ENCODE measurements around the gene CASTOR1.
A peak's percentile ranks its signal among the peaks of the same experiment; 100 is the strongest.

Gene CASTOR1

GRCh38 chr22:30299322-30299721 lies 10.0 kb upstream of the CASTOR1 start:
- Histone ChIP-seq H3K27me3 (ENCODE audit: insufficient read depth, low read length) (no peaks in the 10 kb centered on the region), H3K36me3 (ENCODE audit: insufficient read depth, low read length) (peaks cover 20% of the 10 kb centered on the region; the same call in 1 of the 2 replicates), H3K79me2 (ENCODE audit: insufficient read depth, low read length) (no peaks in the 10 kb centered on the region), H3K4me3 (ENCODE audit: low read depth, low read length, poor library complexity, severe bottlenecking) (no peak overlapping the region), H4K20me1 (ENCODE audit: insufficient read depth, low read length) (no peaks in the 10 kb centered on the region), H3K9ac (ENCODE audit: low read length) (no peak overlapping the region), H3K9me3 (ENCODE audit: low read length) (no peaks in the 10 kb centered on the region), H3K4me1 (ENCODE audit: insufficient read depth, low read length, severe bottlenecking) (peaks cover 38% of the 10 kb centered on the region), H2AFZ (ENCODE audit: low read length) (no peak overlapping the region), H3F3A (ENCODE audit: insufficient read depth, low read length) (no peaks in the 10 kb centered on the region), H3K4me2 (ENCODE audit: low read length) (no peak overlapping the region), H3K27ac (ENCODE audit: low read depth, low read length, poor library complexity, severe bottlenecking) (no peak overlapping the region), H3K9me2 (ENCODE audit: low read depth, low read length) (no peaks in the 10 kb centered on the region)
- no peak for TF ChIP-seq EZH2 (IDR thresholded peaks at IDR 0.05; ENCODE audit: borderline replicate concordance, low read length)
- TF ChIP-seq, protein P1, sequence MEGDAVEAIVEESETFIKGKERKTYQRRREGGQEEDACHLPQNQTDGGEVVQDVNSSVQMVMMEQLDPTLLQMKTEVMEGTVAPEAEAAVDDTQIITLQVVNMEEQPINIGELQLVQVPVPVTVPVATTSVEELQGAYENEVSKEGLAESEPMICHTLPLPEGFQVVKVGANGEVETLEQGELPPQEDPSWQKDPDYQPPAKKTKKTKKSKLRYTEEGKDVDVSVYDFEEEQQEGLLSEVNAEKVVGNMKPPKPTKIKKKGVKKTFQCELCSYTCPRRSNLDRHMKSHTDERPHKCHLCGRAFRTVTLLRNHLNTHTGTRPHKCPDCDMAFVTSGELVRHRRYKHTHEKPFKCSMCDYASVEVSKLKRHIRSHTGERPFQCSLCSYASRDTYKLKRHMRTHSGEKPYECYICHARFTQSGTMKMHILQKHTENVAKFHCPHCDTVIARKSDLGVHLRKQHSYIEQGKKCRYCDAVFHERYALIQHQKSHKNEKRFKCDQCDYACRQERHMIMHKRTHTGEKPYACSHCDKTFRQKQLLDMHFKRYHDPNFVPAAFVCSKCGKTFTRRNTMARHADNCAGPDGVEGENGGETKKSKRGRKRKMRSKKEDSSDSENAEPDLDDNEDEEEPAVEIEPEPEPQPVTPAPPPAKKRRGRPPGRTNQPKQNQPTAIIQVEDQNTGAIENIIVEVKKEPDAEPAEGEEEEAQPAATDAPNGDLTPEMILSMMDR (IDR thresholded peaks at IDR 0.05; ENCODE audit: low read length) = no peak

GRCh38 chr22:30297991-30298701 lies 8.8 kb upstream of the CASTOR1 start:
- Histone ChIP-seq H3K9ac (ENCODE audit: low read length) (no peak overlapping the region), H3K4me2 (ENCODE audit: low read length) (no peak overlapping the region), H3K4me1 (ENCODE audit: insufficient read depth, low read length, severe bottlenecking) (peaks cover 26% of the 10 kb centered on the region), H2AFZ (ENCODE audit: low read length) (no peak overlapping the region), H3K36me3 (ENCODE audit: insufficient read depth, low read length) (peaks cover 20% of the 10 kb centered on the region; the same call in 1 of the 2 replicates), H3K27ac (ENCODE audit: low read depth, low read length, poor library complexity, severe bottlenecking) (no peak overlapping the region), H4K20me1 (ENCODE audit: insufficient read depth, low read length) (no peaks in the 10 kb centered on the region), H3K27me3 (ENCODE audit: insufficient read depth, low read length) (no peaks in the 10 kb centered on the region), H3F3A (ENCODE audit: insufficient read depth, low read length) (no peaks in the 10 kb centered on the region), H3K9me2 (ENCODE audit: low read depth, low read length) (no peaks in the 10 kb centered on the region), H3K4me3 (ENCODE audit: low read depth, low read length, poor library complexity, severe bottlenecking) (no peak overlapping the region), H3K9me3 (ENCODE audit: low read length) (no peaks in the 10 kb centered on the region), H3K79me2 (ENCODE audit: insufficient read depth, low read length) (no peaks in the 10 kb centered on the region)
- TF ChIP-seq, protein P1 (IDR thresholded peaks at IDR 0.05; ENCODE audit: low read length) = no peak
- TF ChIP-seq EZH2 (IDR thresholded peaks at IDR 0.05; ENCODE audit: borderline replicate concordance, low read length) = no peak

DNA sequence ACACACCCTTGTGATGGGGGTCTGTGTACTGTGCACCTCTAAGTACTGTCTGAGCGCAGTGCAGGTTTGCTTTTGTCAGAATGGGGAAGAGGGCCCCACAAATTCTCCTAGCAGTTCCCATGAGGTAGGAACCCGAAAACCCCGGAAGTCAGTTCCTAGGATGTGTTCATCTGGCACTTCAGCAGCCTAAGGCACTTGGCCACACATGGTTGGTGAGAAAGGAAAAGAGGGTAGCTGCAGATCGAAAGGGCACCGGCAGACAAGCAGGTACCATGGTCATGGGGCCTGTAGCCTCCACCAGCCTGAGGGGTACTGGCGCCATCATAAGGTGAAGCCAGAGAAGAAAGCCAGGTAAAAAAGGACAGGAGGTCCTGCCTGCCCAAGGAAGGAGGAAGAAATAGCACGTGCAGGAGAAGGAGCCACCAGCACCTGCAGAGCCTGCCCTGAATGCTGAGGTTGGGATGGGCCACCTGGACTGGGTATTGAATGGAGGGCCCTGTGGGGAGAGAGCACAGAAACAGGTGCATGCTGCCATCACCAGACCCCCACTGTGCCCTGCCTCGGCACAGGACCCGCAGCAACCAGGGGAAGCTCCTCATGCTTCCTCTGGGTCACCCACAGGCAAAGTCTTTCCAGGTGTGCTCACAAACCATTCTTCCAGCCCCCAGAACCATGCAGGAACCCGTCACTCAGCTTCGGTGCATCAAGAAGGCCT lies 8.1 kb upstream of the CASTOR1 start:
- Histone ChIP-seq H3K4me2 (ENCODE audit: low read length) (no peak overlapping the region), H3K27ac (ENCODE audit: low read depth, low read length, poor library complexity, severe bottlenecking) (peak overlapping the region; percentile 64), H3K9ac (ENCODE audit: low read length) (no peak overlapping the region), H3F3A (ENCODE audit: insufficient read depth, low read length) (no peaks in the 10 kb centered on the region), H3K4me1 (ENCODE audit: insufficient read depth, low read length, severe bottlenecking) (peaks cover 19% of the 10 kb centered on the region), H2AFZ (ENCODE audit: low read length) (no peak overlapping the region), H3K36me3 (ENCODE audit: insufficient read depth, low read length) (peaks cover 22% of the 10 kb centered on the region; the same call in 1 of the 2 replicates), H3K9me3 (ENCODE audit: low read length) (no peaks in the 10 kb centered on the region), H4K20me1 (ENCODE audit: insufficient read depth, low read length) (no peaks in the 10 kb centered on the region), H3K79me2 (ENCODE audit: insufficient read depth, low read length) (no peaks in the 10 kb centered on the region), H3K4me3 (ENCODE audit: low read depth, low read length, poor library complexity, severe bottlenecking) (no peak overlapping the region), H3K27me3 (ENCODE audit: insufficient read depth, low read length) (no peaks in the 10 kb centered on the region), H3K9me2 (ENCODE audit: low read depth, low read length) (no peaks in the 10 kb centered on the region)
- TF ChIP-seq, protein P1 (IDR thresholded peaks at IDR 0.05; ENCODE audit: low read length) = no peak
- no peak for TF ChIP-seq EZH2 (IDR thresholded peaks at IDR 0.05; ENCODE audit: borderline replicate concordance, low read length)
